HCT116 (cell line): Measurements from ENCODE around the gene TMEM240. TPM values are rescaled to one million over a fixed set of nuclear protein-coding genes. Genes with fewer than 3 reads are reported as not detected.

Source experiments
- ATAC-seq: fragments of 200-7000 bp; cut with Tn5 transposase; 2 replicates; pipeline ENCODE4 v1.9.1; 2020; ENCODE audit warnings: mild to moderate bottlenecking, moderate library complexity
- BruUV-seq: library from RNA; stranded (reverse); fragments of 400-500 nt; replicated peaks from 2 replicates; lab custom pipeline; 2021; lab: Mats Ljungman, UMichigan
- CTCF ChIA-PET: fragments of 300-600 bp; sonication (Branson Sonifier 250); formaldehyde crosslinking; loops from one replicate; lab custom pipeline; 2021; ENCODE audit warnings: antibody characterized with exemption; lab: Charles Lee
- POLR2A ChIA-PET: fragments of 300-600, 350-600 bp; sonication (Branson Sonifier 250); formaldehyde crosslinking; loops from one replicate; lab custom pipeline; 2021; ENCODE audit warnings: antibody characterized with exemption; lab: Charles Lee
- RAD21 ChIA-PET, 2 experiments: fragments of 300-600 bp; sonication (Branson Sonifier 250); formaldehyde crosslinking; loops; one replicate each; lab custom pipeline; 2023; ENCODE audit warnings: low total read pairs in 2 of 2; ENCODE audit not compliant: uncharacterized antibody in 2 of 2, unreplicated experiment in 2 of 2, low non-redundant PET in 1 of 2; lab: Charles Lee
- DNase-seq: peaks from one replicate; pipeline ENCODE4 v3.0.0-alpha.2; 2010; ENCODE audit warnings: low read depth, low spot score
- H2AFZ ChIP-seq: fragments of 200-600 bp; shearing (Covaris generic), sonication (generic); 2 replicates; pipeline ENCODE4 v1.6.1; 2017; ENCODE audit warnings: low read depth, mixed run types, mixed read lengths, antibody characterized with exemption, low read length; ENCODE audit not compliant: poor library complexity, severe bottlenecking
- H3K27ac ChIP-seq: 2 replicates; pipeline ENCODE4 v1.5.1; 2012; ENCODE audit warnings: low read depth, low read length
- H3K27me3 ChIP-seq: fragments of 200-600 bp; sonication (generic); 2 replicates; pipeline ENCODE4 v1.6.1; 2016; ENCODE audit warnings: mixed run types, low read length, mixed read lengths; ENCODE audit not compliant: insufficient read depth
- H3K36me3 ChIP-seq, 2 experiments: fragments of 200-500 bp in 1 of 2; fragments of 200-600 bp in 1 of 2; sonication (Bioruptor generic) in 1 of 2; sonication (generic) in 1 of 2; 2 replicates each; pipeline versions ENCODE4 v1.5.1 to v1.6.1; 2014 to 2016; ENCODE audit warnings: low read length in 2 of 2, inconsistent platforms in 1 of 2, mixed read lengths in 1 of 2, mixed run types in 1 of 2; ENCODE audit not compliant: insufficient read depth in 2 of 2, control insufficient read depth in 1 of 2
- H3K4me1 ChIP-seq, 2 experiments: fragments of 200-600 bp in 1 of 2; sonication (generic) in 1 of 2; 2 replicates each; pipeline versions ENCODE4 v1.5.1 to v1.6.1; 2012 to 2017; ENCODE audit warnings: low read length in 2 of 2, inconsistent platforms in 1 of 2, mild to moderate bottlenecking in 1 of 2, mixed read lengths in 1 of 2, mixed run types in 1 of 2, moderate library complexity in 1 of 2; ENCODE audit not compliant: insufficient read depth in 2 of 2, control insufficient read depth in 1 of 2
- H3K4me2 ChIP-seq: fragments of 200-600 bp; sonication (generic); 2 replicates; pipeline ENCODE4 v1.6.1; 2017; ENCODE audit warnings: mixed run types, low read length, mixed read lengths
- H3K4me3 ChIP-seq, 2 experiments: fragments of 200-600 bp in 1 of 2; sonication (generic) in 1 of 2; replicated peaks in 1 of 2; 2 replicates each; pipeline ENCODE4 v1.5.1; 2011 to 2016; ENCODE audit warnings: low read length in 2 of 2, control low read depth in 1 of 2, low read depth in 1 of 2, mild to moderate bottlenecking in 1 of 2, mixed read lengths in 1 of 2, mixed run types in 1 of 2
- H3K79me2 ChIP-seq: fragments of 200-600 bp; sonication (generic); 2 replicates; pipeline ENCODE4 v1.6.1; 2017; ENCODE audit warnings: mild to moderate bottlenecking, mixed run types, low read length, moderate library complexity, mixed read lengths; ENCODE audit not compliant: insufficient read depth
- H3K9ac ChIP-seq: fragments of 200-600 bp; sonication (generic); 2 replicates; pipeline ENCODE4 v1.6.1; 2016; ENCODE audit warnings: low read length, mixed read lengths
- H3K9me2 ChIP-seq: fragments of 200-600 bp; sonication (generic), shearing (Covaris generic); 2 replicates; pipeline ENCODE4 v1.6.1; 2017; ENCODE audit warnings: mixed run types, mild to moderate bottlenecking, moderate library complexity; ENCODE audit not compliant: insufficient read depth
- H3K9me3 ChIP-seq, 2 experiments: fragments of 200-500 bp in 1 of 2; fragments of 200-600 bp in 1 of 2; sonication (Bioruptor generic) in 1 of 2; sonication (generic) in 1 of 2; 2 replicates each; pipeline ENCODE4 v1.6.1; 2014 to 2017; ENCODE audit warnings: low read length in 2 of 2, mixed read lengths in 2 of 2, inconsistent platforms in 1 of 2, low read depth in 1 of 2, mild to moderate bottlenecking in 1 of 2, mixed run types in 1 of 2, moderate library complexity in 1 of 2; ENCODE audit not compliant: control insufficient read depth in 1 of 2, insufficient read depth in 1 of 2
- H4K20me1 ChIP-seq: fragments of 200-600 bp; sonication (generic), shearing (Covaris generic); 2 replicates; pipeline ENCODE4 v1.6.1; 2017; ENCODE audit warnings: mixed run types, mild to moderate bottlenecking, moderate library complexity; ENCODE audit not compliant: insufficient read depth
- CEBPB ChIP-seq: IDR thresholded peaks from 2 replicates; pipeline ENCODE4 v1.6.1; 2012; ENCODE audit warnings: low read depth
- CTCF ChIP-seq, 3 experiments: fragments of 200-600 bp in 1 of 3; sonication (generic) in 1 of 3; IDR thresholded peaks in 2 of 3; conservative IDR thresholded peaks in 1 of 3; 2 replicates each; pipeline ENCODE4 v1.5.1; 2012 to 2017; ENCODE audit warnings: low read depth in 2 of 3, low read length in 2 of 3, antibody characterized with exemption in 1 of 3, borderline replicate concordance in 1 of 3, control low read depth in 1 of 3, mild to moderate bottlenecking in 1 of 3, mixed read lengths in 1 of 3, mixed run types in 1 of 3, moderate library complexity in 1 of 3; ENCODE audit not compliant: insufficient read depth in 1 of 3
- EGR1 ChIP-seq: IDR thresholded peaks from 2 replicates; pipeline ENCODE4 v1.6.1; 2012; ENCODE audit warnings: low read depth
- ELF1 ChIP-seq: IDR thresholded peaks from 2 replicates; pipeline ENCODE4 v1.6.1; 2012; ENCODE audit warnings: low read depth, borderline replicate concordance
- EZH2 ChIP-seq: fragments of 200-600 bp; sonication (generic); IDR thresholded peaks from 2 replicates; pipeline ENCODE4 v1.6.1; 2017; ENCODE audit warnings: antibody characterized with exemption, mixed run types
- EZH2phosphoT487 ChIP-seq: fragments of 200-600 bp; IDR thresholded peaks from 2 replicates; pipeline ENCODE4 v1.6.1; 2018; ENCODE audit warnings: antibody characterized with exemption, borderline replicate concordance
- POLR2A ChIP-seq: IDR thresholded peaks from 2 replicates; pipeline ENCODE4 v1.7.0; 2011; ENCODE audit warnings: borderline replicate concordance; ENCODE audit not compliant: insufficient read depth, insufficient read length; ENCODE audit errors: extremely low read depth
- RAD21 ChIP-seq: IDR thresholded peaks from 2 replicates; pipeline ENCODE4 v1.6.1; 2012; ENCODE audit warnings: low read depth, mild to moderate bottlenecking
- REST ChIP-seq: IDR thresholded peaks from 2 replicates; pipeline ENCODE4 v1.6.1; 2012; ENCODE audit warnings: low read depth
- SIN3A ChIP-seq: IDR thresholded peaks from 2 replicates; pipeline ENCODE4 v1.6.1; 2012; ENCODE audit warnings: low read depth
- SP1 ChIP-seq: IDR thresholded peaks from 2 replicates; pipeline ENCODE4 v1.6.1; 2012; ENCODE audit warnings: low read depth
- YY1 ChIP-seq: IDR thresholded peaks from 2 replicates; pipeline ENCODE4 v1.6.1; 2011; ENCODE audit warnings: low read length, low read depth, moderate library complexity, mild to moderate bottlenecking; ENCODE audit not compliant: insufficient replicate concordance; ENCODE audit errors: extremely low read depth
- intact Hi-C: fragments of 100-400 bp; cut with micrococcal nuclease; formaldehyde crosslinking; loops from 2 replicates; pipeline ENCODE4 v1.10.0; 2022
- total RNA-seq: library from RNA; stranded (reverse); gene quantifications from one replicate; pipeline ENCODE4 v1.2.1, GENCODE V29; 2021; ENCODE audit not compliant: unreplicated experiment
- TF ChIP-seq, protein P1 (sequence below): IDR thresholded peaks from 2 replicates; pipeline ENCODE4 v1.6.1; 2011; ENCODE audit warnings: mild to moderate bottlenecking, low read length, moderate library complexity; ENCODE audit not compliant: insufficient replicate concordance; ENCODE audit errors: extremely low read depth

TMEM240 gene
- total RNA-seq, 1 experiment from 2014 or later: 2.3 TPM

- TF ChIP-seq REST: no peak
- TF ChIP-seq SIN3A: no peak
- TF ChIP-seq EGR1: no peak
- no peak for TF ChIP-seq CEBPB
- TF ChIP-seq POLR2A: no peak
- TF ChIP-seq ELF1: no peak
- no peak for TF ChIP-seq RAD21
- no peak for TF ChIP-seq EZH2
- no peak for TF ChIP-seq EZH2phosphoT487
- TF ChIP-seq SP1: no peak
- TF ChIP-seq, all 23 proteins: peak for 0
Observed at GRCh38 chr1:1538334-1538733, 2.1 kb downstream of the TMEM240 start (continued).

GRCh38 chr1:1537626-1538250, 2.7 kb downstream of the TMEM240 start:
- POLR2A ChIA-PET: no interaction called here
- Histone ChIP-seq H3K4me3 (no peak overlapping the region), H3K9ac (no peak overlapping the region), H3K4me2 (no peak overlapping the region), H2AFZ (no peak overlapping the region), H3K79me2 (no peaks in the 10 kb centered on the region), H3K9me2 (no peaks in the 10 kb centered on the region), H3K9me3 (no peaks in the 10 kb centered on the region), H3K27ac (no peak overlapping the region), H3K36me3 (no peaks in the 10 kb centered on the region), H3K27me3 (no peaks in the 10 kb centered on the region), H4K20me1 (no peaks in the 10 kb centered on the region), H3K4me1 (no peaks in the 10 kb centered on the region)
- intact Hi-C loops: no loop called here
- CTCF ChIA-PET: no interaction called here
- no TSS peak for BruUV-seq
- no peak for DNase-seq
- ATAC-seq: no peak
- RAD21 ChIA-PET: no interaction called here
- no peak for TF ChIP-seq ELF1
- no peak for TF ChIP-seq CTCF (IDR thresholded peaks at IDR 0.05 in 2 of 3, conservative IDR thresholded peaks at IDR 0.05 in 1 of 3; ENCODE audit: borderline replicate concordance in 1 of 3, insufficient read depth in 1 of 3, low read depth in 2 of 3, low read length in 2 of 3)
- TF ChIP-seq YY1: no peak
- TF ChIP-seq, protein P1, sequence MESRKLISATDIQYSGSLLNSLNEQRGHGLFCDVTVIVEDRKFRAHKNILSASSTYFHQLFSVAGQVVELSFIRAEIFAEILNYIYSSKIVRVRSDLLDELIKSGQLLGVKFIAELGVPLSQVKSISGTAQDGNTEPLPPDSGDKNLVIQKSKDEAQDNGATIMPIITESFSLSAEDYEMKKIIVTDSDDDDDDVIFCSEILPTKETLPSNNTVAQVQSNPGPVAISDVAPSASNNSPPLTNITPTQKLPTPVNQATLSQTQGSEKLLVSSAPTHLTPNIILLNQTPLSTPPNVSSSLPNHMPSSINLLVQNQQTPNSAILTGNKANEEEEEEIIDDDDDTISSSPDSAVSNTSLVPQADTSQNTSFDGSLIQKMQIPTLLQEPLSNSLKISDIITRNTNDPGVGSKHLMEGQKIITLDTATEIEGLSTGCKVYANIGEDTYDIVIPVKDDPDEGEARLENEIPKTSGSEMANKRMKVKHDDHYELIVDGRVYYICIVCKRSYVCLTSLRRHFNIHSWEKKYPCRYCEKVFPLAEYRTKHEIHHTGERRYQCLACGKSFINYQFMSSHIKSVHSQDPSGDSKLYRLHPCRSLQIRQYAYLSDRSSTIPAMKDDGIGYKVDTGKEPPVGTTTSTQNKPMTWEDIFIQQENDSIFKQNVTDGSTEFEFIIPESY: no peak
- TF ChIP-seq REST: no peak
